ENCODE data around the gene NHEJ1.

The NHEJ1 gene

GRCh38 chr2:219084791-219085190 lies 75.8 kb downstream of the NHEJ1 start:
- DNase-seq: no peak

DNA sequence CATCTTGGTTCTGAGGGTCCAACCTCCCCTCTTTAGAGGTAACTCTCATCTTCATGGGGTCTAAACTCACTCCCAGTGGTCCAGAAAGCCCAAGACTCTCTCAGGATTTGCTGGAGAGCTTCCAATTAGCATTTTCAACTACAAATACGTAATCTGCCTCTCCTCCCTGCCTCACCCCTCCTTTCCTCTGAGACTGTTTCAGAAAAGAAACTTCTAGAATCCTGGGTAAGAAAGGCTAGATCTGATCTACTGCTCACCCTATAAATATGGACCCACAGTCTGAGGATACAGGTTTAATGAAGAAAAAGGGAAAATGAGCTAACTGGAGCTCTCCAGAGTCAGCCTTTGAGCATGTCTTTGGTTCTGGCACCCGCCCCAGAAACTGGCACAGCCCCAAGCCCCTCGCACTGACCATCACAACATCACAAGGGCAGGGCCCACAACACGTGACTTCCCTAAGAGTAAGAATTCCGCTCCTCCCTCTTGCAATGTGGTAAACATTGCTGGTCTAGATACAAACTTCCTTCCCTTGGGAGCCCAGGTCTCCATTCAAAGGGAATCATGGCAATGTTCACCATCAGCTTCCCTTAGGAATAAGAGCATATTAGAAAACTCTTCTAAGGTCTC lies 78.2 kb downstream of the NHEJ1 start:
- DNase-seq: no peak

- DNase-seq: no peak
These were observed 78.8 kb downstream of the NHEJ1 start for GRCh38 chr2:219081701-219082331.

- DNase-seq: no peak
These were observed 79.5 kb downstream of the NHEJ1 start for GRCh38 chr2:219081096-219081495.

DNA sequence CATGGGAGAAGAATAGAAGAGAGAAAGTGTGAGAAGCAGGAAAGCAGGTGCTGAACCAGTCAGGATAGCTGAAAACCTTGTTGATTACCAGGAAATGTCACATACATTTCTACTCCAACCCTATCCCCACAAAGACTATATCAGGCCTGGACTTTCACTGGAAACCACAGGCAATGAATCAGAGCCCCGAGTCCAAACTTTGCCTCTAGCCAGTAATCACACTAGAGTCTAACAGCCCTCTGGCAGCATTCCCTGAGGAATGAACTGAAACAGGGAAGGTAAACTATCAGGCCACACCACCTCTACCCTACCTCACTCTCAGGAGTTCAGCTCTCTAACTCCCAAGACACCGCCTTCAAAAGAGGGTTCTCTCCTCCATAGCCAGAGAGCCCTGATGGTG lies 81.2 kb downstream of the NHEJ1 start:
- DNase-seq: no peak

DNA sequence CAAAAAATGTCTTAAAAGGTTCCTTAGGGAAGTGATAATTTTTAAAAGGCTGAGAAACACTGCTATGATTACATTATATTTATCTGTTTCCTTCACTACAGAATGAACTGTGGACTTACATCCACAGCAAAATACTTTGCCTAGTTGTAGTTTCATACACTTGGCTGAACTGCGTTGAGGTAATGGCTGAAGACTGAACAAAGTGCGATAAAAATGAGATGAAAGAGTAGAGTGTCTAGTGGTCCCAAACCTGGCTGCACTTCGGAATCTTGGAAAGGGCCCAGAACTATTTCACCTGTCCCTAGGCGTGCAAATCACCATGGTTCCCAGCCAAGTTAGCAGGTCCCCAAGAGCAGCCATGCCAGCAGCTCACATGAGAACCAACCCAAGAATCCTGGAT lies 81.7 kb downstream of the NHEJ1 start:
- no peak for DNase-seq

DNA sequence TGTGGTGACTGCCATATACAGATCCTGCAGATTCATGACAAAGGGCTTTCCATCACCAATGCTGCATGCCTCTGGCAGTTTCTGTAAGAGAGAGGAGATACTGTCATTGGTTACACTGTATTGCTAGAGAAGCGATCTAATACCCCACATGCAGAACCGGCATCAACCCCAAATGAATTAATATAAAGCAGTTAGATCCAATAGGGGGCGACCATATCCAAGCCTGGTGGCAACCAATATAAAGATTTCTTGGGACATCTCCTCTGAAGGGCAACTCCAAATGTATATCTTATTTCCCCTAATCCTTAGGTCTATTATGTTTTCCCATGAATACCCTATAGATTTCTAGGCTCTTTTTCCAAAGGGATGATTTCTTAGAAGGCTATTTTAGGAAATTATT lies 82.5 kb downstream of the NHEJ1 start:
- no peak for DNase-seq

- DNase-seq: no peak
These were observed 84.4 kb downstream of the NHEJ1 start for GRCh38 chr2:219076253-219076652.

- DNase-seq: peak; percentile 54
These were observed 87.0 kb downstream of the NHEJ1 start for GRCh38 chr2:219073413-219074129.

DNA sequence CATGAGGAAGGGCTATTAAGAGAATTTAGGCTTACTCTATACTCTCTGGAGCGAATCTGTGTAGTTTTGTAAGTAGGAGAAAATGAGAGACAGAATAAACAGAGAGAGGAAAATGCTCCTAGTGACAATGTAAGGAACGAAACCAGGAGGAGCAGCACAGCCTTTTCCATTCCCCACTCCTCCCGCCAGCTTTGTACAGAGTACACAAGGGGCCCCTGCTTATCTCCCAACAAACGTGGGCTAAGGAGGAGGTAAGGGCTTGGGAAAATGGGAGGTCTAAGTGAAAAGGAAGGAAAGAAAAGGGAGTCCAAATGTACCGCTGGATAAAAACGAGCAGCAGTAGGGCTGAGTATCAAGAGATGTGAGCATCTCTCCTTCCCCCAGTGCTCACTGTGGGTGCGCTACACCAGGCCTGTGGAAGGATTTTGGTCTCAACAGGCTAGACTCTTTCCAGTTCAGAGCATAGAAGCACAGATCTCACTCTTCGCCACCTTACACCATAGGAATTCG lies 87.8 kb downstream of the NHEJ1 start:
- DNase-seq: no peak

DNA sequence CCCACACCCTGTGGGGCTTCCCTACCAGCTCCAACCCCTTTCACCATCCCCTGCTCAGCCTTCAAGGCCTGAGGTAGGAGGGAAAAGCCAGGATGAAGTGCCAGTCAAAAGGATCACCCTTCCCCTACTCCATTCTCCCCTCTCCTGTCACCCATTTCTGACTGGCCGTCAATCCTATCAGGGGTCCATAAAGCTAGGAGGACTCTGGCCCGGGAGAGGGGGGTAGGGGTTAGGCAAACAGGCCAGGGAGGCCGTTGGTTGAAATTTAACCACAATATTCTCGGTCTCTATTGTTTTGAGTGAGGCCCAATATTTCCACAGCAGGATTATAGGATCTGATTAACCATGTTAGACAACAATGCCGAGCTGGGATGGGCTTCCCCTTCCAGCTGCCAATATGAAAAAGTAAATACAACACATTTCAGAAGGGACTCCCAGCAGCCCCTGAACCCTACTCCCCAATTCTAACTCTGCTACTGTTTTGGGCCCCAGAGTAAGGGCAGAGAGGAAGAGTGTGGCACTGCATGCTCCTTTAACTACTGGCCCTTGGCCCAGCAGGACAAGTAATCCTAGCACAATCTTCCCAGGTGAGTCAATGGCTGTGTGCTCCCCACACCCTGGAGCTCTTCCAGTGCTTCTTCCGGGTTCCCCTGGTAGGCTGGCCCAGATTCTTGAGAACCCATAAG lies 89.3 kb downstream of the NHEJ1 start:
- no peak for DNase-seq

DNA sequence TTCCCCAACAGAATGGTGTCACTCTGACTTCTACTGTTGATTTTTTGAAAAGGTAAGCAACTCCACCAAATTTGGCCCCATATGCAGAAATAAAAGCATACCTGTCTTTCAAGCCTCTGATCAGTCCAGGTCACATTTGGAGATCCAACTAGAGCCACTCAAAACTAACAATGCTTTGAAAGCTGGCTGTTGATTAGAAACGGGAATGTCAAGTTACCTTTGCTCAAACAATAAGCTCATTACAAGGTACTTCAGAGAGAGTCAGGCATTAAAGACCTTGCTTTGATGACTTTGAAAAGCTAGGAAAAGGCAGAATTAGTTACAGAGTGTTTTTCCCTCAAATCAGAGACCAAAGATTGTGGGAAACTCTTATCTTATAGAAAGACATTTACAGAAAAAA lies 95.1 kb downstream of the NHEJ1 start:
- no peak for DNase-seq

- no peak for DNase-seq
These were observed 98.5 kb downstream of the NHEJ1 start for GRCh38 chr2:219062081-219062480.

GRCh38 chr2:219060821-219061791 lies 99.5 kb downstream of the NHEJ1 start, which contains the start of gene IHH:
IHH (minus strand) TSS chr2:219060921; CDS start chr2:219060467, 454 bp downstream.
- DNase-seq: peak; percentile 2

- peak; percentile 2 for DNase-seq
These were observed 100.6 kb downstream of the NHEJ1 start for GRCh38 chr2:219059725-219060682.

DNA sequence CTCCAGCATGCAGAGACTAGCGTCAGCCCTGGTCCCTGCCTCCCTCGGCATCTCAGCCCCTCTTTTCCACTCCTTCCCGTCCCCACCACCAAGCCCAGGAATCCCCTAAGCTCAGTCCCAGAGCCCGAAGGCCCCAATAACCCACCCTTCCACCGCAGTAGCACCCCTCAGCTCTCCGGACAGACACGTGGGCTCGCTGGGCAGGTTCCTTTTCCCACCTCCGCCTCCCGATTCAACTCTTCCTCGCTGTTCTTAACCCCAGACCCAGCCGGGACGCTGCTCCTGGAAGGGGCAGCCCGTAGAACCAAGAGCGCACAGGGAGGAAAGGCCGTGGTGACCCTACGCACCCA lies 101.3 kb downstream of the NHEJ1 start:
- DNase-seq: no peak

DNA sequence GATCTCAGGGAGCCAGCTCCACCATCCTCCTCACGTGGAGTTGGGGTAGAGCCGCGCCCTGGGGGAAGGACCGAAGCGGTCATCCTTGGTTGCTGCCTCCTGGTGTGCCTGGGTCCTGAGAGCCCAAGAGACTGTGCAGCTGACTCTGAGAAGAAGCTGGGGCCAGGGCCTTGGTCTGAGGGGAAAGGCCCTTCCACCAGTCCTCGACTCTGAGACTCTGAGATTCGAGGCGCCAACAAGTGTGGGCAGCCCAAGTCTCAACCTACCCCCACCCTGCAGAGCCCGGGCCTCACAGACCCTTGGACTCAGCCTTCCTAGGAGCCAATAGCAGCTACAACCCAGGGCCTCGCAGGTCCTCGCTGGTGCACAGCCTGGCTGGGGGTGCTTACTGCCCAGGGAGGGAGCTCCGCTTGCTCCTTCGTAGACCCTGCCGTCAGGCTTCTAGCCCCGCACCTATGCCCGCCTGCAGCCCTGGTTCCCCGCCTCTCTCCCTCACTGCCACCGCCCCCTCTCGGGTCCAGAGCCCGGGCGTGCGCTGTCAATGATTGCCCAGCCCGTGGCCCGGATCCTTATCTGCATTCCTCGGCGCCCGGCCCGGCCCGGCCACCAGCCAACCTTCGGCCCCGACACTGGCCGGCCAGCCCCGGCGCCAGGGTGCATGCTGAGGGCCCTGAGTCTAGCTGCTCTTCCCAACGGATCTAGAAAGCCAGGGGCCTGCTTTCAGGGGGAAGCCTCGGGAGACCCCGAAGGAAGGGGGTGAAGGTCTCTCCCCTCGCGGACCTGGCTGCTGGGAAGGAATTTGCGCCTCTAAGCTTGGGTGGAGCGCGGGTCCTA lies 101.9 kb downstream of the NHEJ1 start:
- peak; percentile 8 for DNase-seq

DNA sequence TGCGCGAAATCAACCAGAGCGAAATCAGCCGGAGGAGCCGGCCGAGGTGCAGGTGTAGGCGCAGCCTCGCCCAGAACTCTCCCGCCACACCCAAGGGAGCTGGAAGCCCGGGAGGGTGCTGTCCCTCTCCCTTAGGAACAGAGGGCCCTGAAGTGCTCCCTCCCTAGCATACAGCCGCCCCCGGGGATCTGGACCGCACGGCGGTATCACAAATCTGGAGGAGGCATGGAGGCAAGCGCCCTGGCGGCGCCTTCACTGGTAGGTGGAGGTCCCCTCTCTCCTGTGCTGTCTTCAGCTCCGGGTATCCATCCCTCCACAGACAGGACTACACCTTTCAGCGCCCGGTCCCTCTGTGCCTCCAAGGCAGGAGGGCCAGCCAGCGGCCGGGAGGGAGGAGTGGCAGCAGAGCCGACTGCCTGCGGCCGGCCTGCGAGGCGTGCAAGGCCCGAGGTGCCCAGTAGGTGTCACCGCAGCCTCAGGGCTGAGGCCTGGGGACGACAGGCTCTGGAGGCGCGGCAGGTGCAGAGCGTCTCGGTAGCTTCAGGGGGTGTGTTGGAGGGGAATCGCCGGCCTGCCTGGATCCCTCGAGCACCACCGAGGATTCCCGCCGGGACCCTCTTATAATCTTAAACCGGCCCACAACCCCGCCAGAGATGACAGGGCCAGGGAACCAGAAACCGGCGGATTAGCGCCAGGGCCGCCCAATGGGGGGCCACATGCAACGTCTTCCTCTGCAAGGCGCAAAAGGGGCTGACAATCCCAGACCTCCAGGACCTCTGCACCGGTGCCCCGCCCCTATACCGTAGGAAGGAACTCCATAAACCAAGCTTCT lies 102.7 kb downstream of the NHEJ1 start:
- DNase-seq: peak; percentile 77

All from NCI-H345 (cell line).